Uterus (tissue), 4 donors: Measurements from ENCODE around the gene ZNF639. TPM values are rescaled to one million over a fixed set of nuclear protein-coding genes. Genes with fewer than 3 reads are reported as not detected.

Experiments used
- DNase-seq, 2 donors: peaks; one replicate each; pipeline ENCODE4 v3.0.0-alpha.2; 2019 to 2020
- H3K27ac ChIP-seq, 2 donors: fragments of 200-600 bp; sonication (generic); 1 replicate in 1 of 2; 2 replicates in 1 of 2; pipeline ENCODE4 v1.5.1; 2016 to 2018
- H3K27me3 ChIP-seq, 2 donors: fragments of 200-600 bp; sonication (generic); one replicate each; pipeline ENCODE4 v1.5.1; 2018 to 2019; ENCODE audit warnings: control low read depth in 1 of 2
- H3K36me3 ChIP-seq, 2 donors: fragments of 200-600 bp; sonication (generic); one replicate each; pipeline ENCODE4 v1.5.1; 2019; ENCODE audit warnings: control low read depth in 1 of 2
- H3K4me1 ChIP-seq, 2 donors: fragments of 200-600 bp; sonication (generic); one replicate each; pipeline ENCODE4 v1.5.1; 2018 to 2019; ENCODE audit warnings: control low read depth in 1 of 2
- H3K4me3 ChIP-seq, 2 donors: fragments of 200-600 bp; sonication (generic); 1 replicate in 1 of 2; 2 replicates in 1 of 2; pipeline ENCODE4 v1.5.1; 2018 to 2019; ENCODE audit warnings: mild to moderate bottlenecking in 1 of 2
- H3K9me3 ChIP-seq, 2 donors: fragments of 200-600 bp; sonication (generic); one replicate each; pipeline ENCODE4 v1.5.1; 2019; ENCODE audit warnings: control low read depth in 1 of 2
- CTCF ChIP-seq, 4 experiments: fragments of 200-600 bp in 2 of 4; fragments of 450-650 bp in 2 of 4; sonication (generic) in 2 of 4; IDR thresholded peaks; one replicate each; pipeline ENCODE4 v1.5.1; 2016 to 2019; ENCODE audit warnings: antibody characterized with exemption in 4 of 4, mild to moderate bottlenecking in 2 of 4, moderate library complexity in 1 of 4
- POLR2A ChIP-seq, 2 donors: fragments of 450-650 bp; IDR thresholded peaks; one replicate each; pipeline ENCODE4 v1.6.1; 2016; ENCODE audit warnings: antibody characterized with exemption in 2 of 2, mild to moderate bottlenecking in 1 of 2, moderate library complexity in 1 of 2
- intact Hi-C: fragments of 100-400 bp; cut with DNase I; formaldehyde crosslinking; loops from one replicate; pipeline ENCODE4 v1.15.1; 2023; ENCODE audit warnings: low total_unique reads
- total RNA-seq, 4 donors: library from RNA; depleted of rRNA in 3 of 4; stranded (reverse); fragments of >200 nt in 3 of 4; gene quantifications; one replicate each; pipeline versions ENCODE4 v1.1.0 to v1.2.4, GENCODE V29; 2014 to 2023
- donor health status: DM: yes; HTN: yes; CAD: no.

Gene ZNF639
- total RNA-seq, 4 donors from 2014 or later = 53.0 to 92.6 (median 65.6) TPM

- Histone ChIP-seq H3K27me3 (no peaks in the 10 kb centered on the region), H3K4me1 (peaks cover 0 to 6% of the 10 kb centered on the region in 2 donors), H3K4me3 (peak within 1 kb of the TSS; percentile 75 to 94), H3K27ac (peak within 1 kb of the TSS; percentile 80 to 88), H3K36me3 (no peaks in the 10 kb centered on the region), H3K9me3 (no peaks in the 10 kb centered on the region)
- peak; percentile 95 to 96 for DNase-seq
- peak in 1 of 4 experiments; percentile 21 for TF ChIP-seq CTCF (IDR thresholded peaks at IDR 0.05)
- TF ChIP-seq POLR2A (IDR thresholded peaks at IDR 0.05) = peak; percentile 67 to 82
- intact Hi-C loops = no loop called here
Measured at GRCh38 chr3:179347345-179348194, 24.7 kb downstream of the ZNF639 start, which contains the start of gene MFN1. MFN1 (plus strand) TSS chr3:179347709; CDS start chr3:179348852, 1,143 bp downstream.

- Histone ChIP-seq H3K9me3 (no peaks in the 10 kb centered on the region), H3K4me3 (peak overlapping the region; percentile 75 to 94), H3K27ac (peak overlapping the region; percentile 80 to 88), H3K36me3 (no peaks in the 10 kb centered on the region), H3K27me3 (no peaks in the 10 kb centered on the region), H3K4me1 (peaks cover 0 to 6% of the 10 kb centered on the region in 2 donors)
- DNase-seq = no peak
- intact Hi-C loops = no loop called here
- TF ChIP-seq POLR2A (IDR thresholded peaks at IDR 0.05) (no peak), CTCF (IDR thresholded peaks at IDR 0.05) (no peak)
Measured at GRCh38 chr3:179348325-179349013, 25.6 kb downstream of the ZNF639 start.

- no peak for DNase-seq
- H3K27me3 ChIP-seq = no peaks in the 10 kb centered on the region
- TF ChIP-seq CTCF (IDR thresholded peaks at IDR 0.05) (no peak), POLR2A (IDR thresholded peaks at IDR 0.05) (no peak)
- intact Hi-C loops = no loop called here
- H3K36me3 ChIP-seq = no peaks in the 10 kb centered on the region
- H3K27ac ChIP-seq = no peak overlapping the region
- H3K4me1 ChIP-seq = no peaks in the 10 kb centered on the region
- H3K9me3 ChIP-seq = no peaks in the 10 kb centered on the region
- H3K4me3 ChIP-seq = no peak overlapping the region
Measured at GRCh38 chr3:179355996-179356395, 33.2 kb downstream of the ZNF639 start.

GRCh38 chr3:179363332-179363731, 40.5 kb downstream of the ZNF639 start:
- no peaks in the 10 kb centered on the region for H3K27me3 ChIP-seq
- no peak for TF ChIP-seq CTCF (IDR thresholded peaks at IDR 0.05)
- no peak for TF ChIP-seq POLR2A (IDR thresholded peaks at IDR 0.05)
- H3K27ac ChIP-seq = no peak overlapping the region
- no peaks in the 10 kb centered on the region for H3K9me3 ChIP-seq
- no peaks in the 10 kb centered on the region for H3K36me3 ChIP-seq
- H3K4me3 ChIP-seq = no peak overlapping the region
- intact Hi-C loops = no loop called here
- no peak for DNase-seq
- H3K4me1 ChIP-seq = no peaks in the 10 kb centered on the region

GRCh38 chr3:179369621-179370020, 46.8 kb downstream of the ZNF639 start:
- Histone ChIP-seq H3K9me3 (no peaks in the 10 kb centered on the region), H3K4me1 (no peaks in the 10 kb centered on the region), H3K27ac (no peak overlapping the region), H3K4me3 (no peak overlapping the region), H3K36me3 (no peaks in the 10 kb centered on the region), H3K27me3 (no peaks in the 10 kb centered on the region)
- no peak for TF ChIP-seq CTCF (IDR thresholded peaks at IDR 0.05)
- no peak for TF ChIP-seq POLR2A (IDR thresholded peaks at IDR 0.05)
- no peak for DNase-seq
- intact Hi-C loops = no loop called here
